A549 (cell line): Measurements from ENCODE around the gene HAND1.

Experiments used
- CTCF ChIP-seq: fragments of >200 bp; sonication (Bioruptor Twin); formaldehyde crosslinking; IDR thresholded peaks from 3 replicates; pipeline ENCODE4 v1.5.1; 2016
- EHMT2 ChIP-seq: fragments of 200-600 bp; sonication (generic); IDR thresholded peaks from 2 replicates; pipeline ENCODE4 v1.6.1; 2016; ENCODE audit warnings: antibody characterized with exemption, low read depth, mild to moderate bottlenecking, moderate library complexity
- EP300 ChIP-seq, 2 experiments: fragments of >200 bp; sonication (Bioruptor Twin); formaldehyde crosslinking; IDR thresholded peaks; 2 replicates in 1 of 2; 3 replicates in 1 of 2; pipeline ENCODE4 v1.6.1; 2016 to 2017
- ESRRA ChIP-seq: fragments of 150-350 bp; IDR thresholded peaks from 2 replicates; pipeline ENCODE4 v1.6.1; 2014; ENCODE audit warnings: mild to moderate bottlenecking, low read length, borderline replicate concordance
- JUN ChIP-seq, 2 experiments: fragments of >200 bp; sonication (Bioruptor Twin); formaldehyde crosslinking; IDR thresholded peaks; 2 replicates in 1 of 2; 3 replicates in 1 of 2; pipeline ENCODE4 v1.6.1; 2016 to 2017
- MAX ChIP-seq: IDR thresholded peaks from 2 replicates; pipeline ENCODE4 v1.6.1; 2012
- MAZ ChIP-seq: fragments of 150-350 bp; IDR thresholded peaks from 2 replicates; pipeline ENCODE4 v1.6.1; 2014; ENCODE audit warnings: antibody characterized with exemption, low read depth, low read length, borderline replicate concordance
- POLR2AphosphoS2 ChIP-seq: conservative IDR thresholded peaks from 2 replicates; pipeline ENCODE4 v1.6.1; 2012; ENCODE audit warnings: low read length, improper control_type of control experiment, inconsistent platforms
- RARB ChIP-seq: fragments of 250-450 bp; sonication (Bioruptor Pico); IDR thresholded peaks from 2 replicates; pipeline ENCODE4 v1.8.0; 2021; ENCODE audit warnings: mild to moderate bottlenecking, moderate library complexity
- RCOR1 ChIP-seq: fragments of 150-350 bp; IDR thresholded peaks from 2 replicates; pipeline ENCODE4 v1.6.1; 2014; ENCODE audit warnings: antibody characterized with exemption, low read length, low read depth
- REST ChIP-seq: fragments of 200-600 bp; sonication (generic); IDR thresholded peaks from 2 replicates; pipeline ENCODE4 v1.6.1; 2016; ENCODE audit warnings: antibody characterized with exemption, mild to moderate bottlenecking, moderate library complexity
- RFX5 ChIP-seq: fragments of 450-650 bp; IDR thresholded peaks from 2 replicates; pipeline ENCODE4 v1.7.1; 2014; ENCODE audit warnings: antibody characterized with exemption, mild to moderate bottlenecking, moderate library complexity
- RNF2 ChIP-seq: fragments of 200-600 bp; sonication (generic); IDR thresholded peaks from 2 replicates; pipeline ENCODE4 v1.6.1; 2016; ENCODE audit warnings: low read depth, mild to moderate bottlenecking, antibody characterized with exemption, moderate library complexity, borderline replicate concordance
- SREBF2 ChIP-seq: fragments of 450-650 bp; IDR thresholded peaks from 2 replicates; pipeline ENCODE4 v1.6.1; 2014; ENCODE audit warnings: mild to moderate bottlenecking, moderate library complexity

GRCh38 chr5:154456540-154456939, 21.5 kb downstream of the HAND1 start:
- no peak for TF ChIP-seq EP300 (IDR thresholded peaks at IDR 0.05)
- no peak for TF ChIP-seq MAZ
- TF ChIP-seq CTCF, result no peak
- TF ChIP-seq SREBF2, result no peak
- no peak for TF ChIP-seq RNF2
- TF ChIP-seq RARB (CRISPR knock-in tag), result no peak
- no peak for TF ChIP-seq MAX
- TF ChIP-seq REST, result no peak
- no peak for TF ChIP-seq POLR2AphosphoS2
- TF ChIP-seq RCOR1, result no peak
- TF ChIP-seq RFX5, result no peak
- TF ChIP-seq JUN (IDR thresholded peaks at IDR 0.05), result no peak
- TF ChIP-seq EHMT2, result no peak
- no peak for TF ChIP-seq ESRRA
